CD8-positive, alpha-beta memory T cell (primary cell): ENCODE measurements around the gene CNIH4. TPM values are rescaled to one million over a fixed set of nuclear protein-coding genes. Genes with fewer than 3 reads are reported as not detected.
"Not testable (repeated sequence)": the region's sequence is repeated elsewhere in the genome, so short reads cannot be mapped to it uniquely, and the experiment has no call there.

Source experiments
- CTCF ChIA-PET: fragments of 350-600 bp; sonication (Branson Sonifier 250); formaldehyde crosslinking; loops from one replicate; lab custom pipeline; 2021; ENCODE audit warnings: antibody characterized with exemption; lab: Charles Lee
- POLR2A ChIA-PET: fragments of 350-600 bp; sonication (Branson Sonifier 250); formaldehyde crosslinking; loops from one replicate; lab custom pipeline; 2021; ENCODE audit warnings: antibody characterized with exemption; lab: Charles Lee
- DNase-seq, 5 donors: peaks; one replicate each; pipeline versions ENCODE4 v3.0.0 to v3.0.0-alpha.2; 2020 to 2022; ENCODE audit warnings: mixed read lengths in 1 of 5
- H3K27ac ChIP-seq: one replicate; pipeline ENCODE4 v1.7.0; 2013; ENCODE audit warnings: low read depth, mild to moderate bottlenecking, low read length, moderate library complexity
- H3K27me3 ChIP-seq: 2 replicates; pipeline ENCODE4 v1.7.0; 2013; ENCODE audit warnings: low read length, mild to moderate bottlenecking; ENCODE audit not compliant: insufficient read depth, poor library complexity, severe bottlenecking
- H3K36me3 ChIP-seq: 2 replicates; pipeline ENCODE4 v1.7.0; 2013; ENCODE audit warnings: mild to moderate bottlenecking, low read length, moderate library complexity; ENCODE audit not compliant: insufficient read depth
- H3K4me1 ChIP-seq: 2 replicates; pipeline ENCODE4 v1.7.0; 2013; ENCODE audit warnings: mild to moderate bottlenecking, low read length, moderate library complexity; ENCODE audit not compliant: insufficient read depth
- H3K4me3 ChIP-seq: 2 replicates; pipeline ENCODE4 v1.7.0; 2013; ENCODE audit warnings: mild to moderate bottlenecking, low read length
- H3K9me3 ChIP-seq: 2 replicates; pipeline ENCODE4 v1.7.0; 2013; ENCODE audit warnings: mild to moderate bottlenecking, low read length
- H3K27ac Mint-ChIP-seq, 8 donors: one replicate each; pipeline ENCODE4 v1.8.0; 2020 to 2021; ENCODE audit warnings: mixed read lengths in 8 of 8, mild to moderate bottlenecking in 6 of 8, inconsistent platforms in 3 of 8, moderate library complexity in 3 of 8
- H3K27me3 Mint-ChIP-seq, 2 donors: one replicate each; pipeline ENCODE4 v1.8.0; 2020 to 2021; ENCODE audit warnings: mixed read lengths in 2 of 2, mild to moderate bottlenecking in 1 of 2, moderate library complexity in 1 of 2
- H3K36me3 Mint-ChIP-seq, 3 donors: one replicate each; pipeline ENCODE4 v1.8.0; 2020 to 2021; ENCODE audit warnings: mixed read lengths in 3 of 3, inconsistent platforms in 1 of 3, mild to moderate bottlenecking in 1 of 3
- H3K4me1 Mint-ChIP-seq, 3 donors: one replicate each; pipeline ENCODE4 v1.8.0; 2020 to 2021; ENCODE audit warnings: mixed read lengths in 3 of 3, inconsistent platforms in 1 of 3, mild to moderate bottlenecking in 1 of 3
- H3K4me3 Mint-ChIP-seq, 7 donors: one replicate each; pipeline ENCODE4 v1.8.0; 2020 to 2021; ENCODE audit warnings: mixed read lengths in 7 of 7, mild to moderate bottlenecking in 6 of 7, moderate library complexity in 4 of 7, inconsistent platforms in 2 of 7
- H3K9me3 Mint-ChIP-seq, 5 donors: one replicate each; pipeline ENCODE4 v1.8.0; 2020 to 2022; ENCODE audit warnings: mixed read lengths in 5 of 5, mild to moderate bottlenecking in 3 of 5, moderate library complexity in 2 of 5, inconsistent platforms in 1 of 5
- polyA plus RNA-seq: library from polyadenylated mRNA; unstranded; fragments of 300-500 nt; fragmentation: Illumina TruSeq; gene quantifications from one replicate; pipeline ENCODE4 v1.2.3, GENCODE V29; 2021
- total RNA-seq, 2 experiments: library from RNA; stranded (reverse); gene quantifications; one replicate each; pipeline ENCODE4 v1.2.3, GENCODE V29; 2021

The CNIH4 gene
- total and polyA plus RNA-seq, 3 experiments from 2014 or later = 45.7 to 53.9 (median 49.3) TPM

GRCh38 chr1:224406216-224406615, 49.5 kb downstream of the CNIH4 start:
- Mint-ChIP-seq H3K36me3 (peaks cover 0 to 80% (median 16%) of the 10 kb centered on the region in 3 donors), H3K27me3 (no peaks in the 10 kb centered on the region), H3K4me3 (no peak overlapping the region), H3K4me1 (peaks cover 30 to 54% (median 54%) of the 10 kb centered on the region in 3 donors), H3K9me3 (no peaks in the 10 kb centered on the region), H3K27ac (peak overlapping the region in 7 of 8 donors; percentile 9 to 73 (median 60))
- Histone ChIP-seq H3K9me3 (no peaks in the 10 kb centered on the region), H3K27ac (no peak overlapping the region), H3K4me1 (peaks cover 6% of the 10 kb centered on the region), H3K36me3 (peaks cover 30% of the 10 kb centered on the region), H3K4me3 (no peak overlapping the region), H3K27me3 (no peaks in the 10 kb centered on the region)
- POLR2A ChIA-PET = no interaction called here
- CTCF ChIA-PET = no interaction called here
- DNase-seq = no peak

DNA sequence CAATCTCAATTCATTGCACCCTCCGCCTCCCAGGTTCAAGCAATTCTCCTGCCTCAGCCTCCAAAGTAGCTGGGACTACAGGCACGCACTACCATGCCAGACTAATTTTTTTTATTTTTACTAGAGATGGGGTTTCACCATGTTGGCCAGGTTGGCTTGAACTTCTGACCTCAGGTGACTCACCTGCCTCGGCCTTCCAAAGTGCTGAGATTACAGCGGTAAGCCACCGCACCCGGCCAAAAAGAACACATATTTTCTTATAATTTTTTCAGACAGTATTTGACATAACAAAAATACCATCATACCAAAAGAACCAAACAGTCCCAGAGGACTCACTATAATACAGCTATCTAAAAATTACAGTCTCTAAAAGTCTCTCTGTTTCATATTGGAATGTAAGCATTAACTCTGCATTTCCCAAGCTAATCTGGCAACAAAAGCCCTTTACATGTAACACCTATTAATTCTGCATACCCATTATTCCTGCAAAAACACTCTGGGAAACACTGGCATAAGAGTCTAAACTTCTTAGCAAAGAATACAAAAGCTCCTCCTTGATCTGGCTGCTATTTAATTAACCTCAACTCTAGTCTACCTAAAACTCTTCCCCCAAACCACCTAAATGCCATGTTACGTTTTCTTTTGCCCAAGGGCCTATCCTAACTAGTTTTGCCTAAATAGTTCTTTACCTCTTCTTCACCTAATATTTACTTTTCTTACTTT, 51.1 kb downstream of the CNIH4 start:
- ChIA-PET CTCF (no interaction called here), POLR2A (no interaction called here)
- peaks cover 32 to 55% (median 53%) of the 10 kb centered on the region in 3 donors for H3K4me1 Mint-ChIP-seq
- no peak overlapping the region for H3K4me3 ChIP-seq
- no peaks in the 10 kb centered on the region for H3K9me3 Mint-ChIP-seq
- no peaks in the 10 kb centered on the region for H3K27me3 ChIP-seq
- DNase-seq = no peak
- peak overlapping the region in 5 of 8 donors; percentile 1 to 45 (median 16) for H3K27ac Mint-ChIP-seq
- H3K36me3 ChIP-seq = peaks cover 27% of the 10 kb centered on the region
- H3K9me3 ChIP-seq = no peaks in the 10 kb centered on the region
- peaks cover 0 to 79% (median 16%) of the 10 kb centered on the region in 3 donors for H3K36me3 Mint-ChIP-seq
- no peak overlapping the region for H3K4me3 Mint-ChIP-seq
- H3K27me3 Mint-ChIP-seq = no peaks in the 10 kb centered on the region
- no peaks in the 10 kb centered on the region for H3K4me1 ChIP-seq
- no peak overlapping the region for H3K27ac ChIP-seq

GRCh38 chr1:224408294-224408590, 51.6 kb downstream of the CNIH4 start:
- no peak for DNase-seq
- CTCF ChIA-PET = no interaction called here
- peak overlapping the region in 4 of 8 donors; percentile 1 to 45 (median 28) for H3K27ac Mint-ChIP-seq
- Histone ChIP-seq H3K4me3 (no peak overlapping the region), H3K9me3 (no peaks in the 10 kb centered on the region), H3K36me3 (peaks cover 27% of the 10 kb centered on the region), H3K4me1 (no peaks in the 10 kb centered on the region), H3K27ac (no peak overlapping the region), H3K27me3 (no peaks in the 10 kb centered on the region)
- POLR2A ChIA-PET = no interaction called here
- no peaks in the 10 kb centered on the region for H3K9me3 Mint-ChIP-seq
- H3K4me1 Mint-ChIP-seq = peaks cover 33 to 55% (median 52%) of the 10 kb centered on the region in 3 donors
- H3K4me3 Mint-ChIP-seq = no peak overlapping the region
- H3K27me3 Mint-ChIP-seq = no peaks in the 10 kb centered on the region
- H3K36me3 Mint-ChIP-seq = peaks cover 0 to 80% (median 16%) of the 10 kb centered on the region in 3 donors

DNA sequence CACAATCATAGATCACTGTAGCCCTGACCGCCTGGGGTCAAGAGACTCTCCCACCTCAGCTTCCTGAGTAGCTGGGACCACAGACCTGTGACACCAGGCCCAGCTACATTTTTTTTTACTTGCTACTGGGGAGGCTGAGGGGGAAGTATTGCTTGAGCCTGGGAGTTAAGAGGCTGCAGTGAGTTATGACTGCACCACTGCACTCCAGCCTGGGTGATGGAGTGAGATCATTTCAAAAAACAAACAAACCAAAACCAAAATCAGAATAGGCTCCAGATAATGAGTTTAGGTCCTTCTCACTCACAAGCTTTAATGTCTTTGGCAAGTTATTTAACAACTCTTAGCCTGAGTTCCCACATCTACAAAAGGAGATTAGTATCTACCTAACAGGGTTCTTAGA, 55.1 kb downstream of the CNIH4 start:
- Mint-ChIP-seq H3K27me3 (no peaks in the 10 kb centered on the region), H3K27ac (peak overlapping the region in 6 of 8 donors; percentile 34 to 88 (median 54))

GRCh38 chr1:224420106-224420505, 63.4 kb downstream of the CNIH4 start:
- peaks cover 34 to 46% (median 45%) of the 10 kb centered on the region in 3 donors for H3K4me1 Mint-ChIP-seq
- H3K36me3 Mint-ChIP-seq = peaks cover 4 to 86% (median 37%) of the 10 kb centered on the region in 3 donors
- DNase-seq = no peak
- no peak overlapping the region for H3K4me3 Mint-ChIP-seq
- H3K9me3 Mint-ChIP-seq = no peaks in the 10 kb centered on the region
- Histone ChIP-seq H3K27me3 (no peaks in the 10 kb centered on the region), H3K4me3 (no peak overlapping the region), H3K36me3 (peaks cover 67% of the 10 kb centered on the region), H3K27ac (no peak overlapping the region), H3K4me1 (no peaks in the 10 kb centered on the region), H3K9me3 (no peaks in the 10 kb centered on the region)
- ChIA-PET POLR2A (no interaction called here), CTCF (interaction anchor here (1.4 kb wide), 1 partner anchor 13 kb away, joined by 3 read pairs; no protein-coding TSS in a partner anchor)
- no peaks in the 10 kb centered on the region for H3K27me3 Mint-ChIP-seq
- no peak overlapping the region for H3K27ac Mint-ChIP-seq

More for the DNA sequence above, 55.1 kb downstream of the CNIH4 start:
- Histone ChIP-seq H3K4me3 (no peak overlapping the region), H3K36me3 (peaks cover 23% of the 10 kb centered on the region), H3K4me1 (no peaks in the 10 kb centered on the region), H3K27ac (no peak overlapping the region), H3K27me3 (no peaks in the 10 kb centered on the region), H3K9me3 (no peaks in the 10 kb centered on the region)
- Mint-ChIP-seq H3K4me3 (no peak overlapping the region), H3K9me3 (no peaks in the 10 kb centered on the region), H3K36me3 (peaks cover 0 to 69% (median 10%) of the 10 kb centered on the region in 3 donors), H3K4me1 (peaks cover 26 to 44% (median 38%) of the 10 kb centered on the region in 3 donors)
- POLR2A ChIA-PET = no interaction called here
- DNase-seq = no peak
- CTCF ChIA-PET = interaction anchor here (1.5 kb wide), 1 partner anchor 46 kb away, joined by 6 read pairs; no protein-coding TSS in a partner anchor

- H3K4me3 ChIP-seq = no peak overlapping the region
- CTCF ChIA-PET = interaction anchor here (1.0 kb wide), 1 partner anchor 32 kb away, joined by 5 read pairs; no protein-coding TSS in a partner anchor
- H3K27ac Mint-ChIP-seq = peak overlapping the region in 5 of 8 donors; percentile 14 to 50 (median 48)
- H3K36me3 ChIP-seq = peaks cover 28% of the 10 kb centered on the region
- no peaks in the 10 kb centered on the region for H3K9me3 Mint-ChIP-seq
- H3K9me3 ChIP-seq = no peaks in the 10 kb centered on the region
- peaks cover 10% of the 10 kb centered on the region for H3K4me1 ChIP-seq
- POLR2A ChIA-PET = no interaction called here
- peaks cover 0 to 75% (median 18%) of the 10 kb centered on the region in 3 donors for H3K36me3 Mint-ChIP-seq
- no peaks in the 10 kb centered on the region for H3K27me3 Mint-ChIP-seq
- H3K4me3 Mint-ChIP-seq = peak overlapping the region in 3 of 7 donors; percentile 8 to 36 (median 21)
- no peak for DNase-seq
- no peaks in the 10 kb centered on the region for H3K27me3 ChIP-seq
- H3K27ac ChIP-seq = no peak overlapping the region
- peaks cover 47 to 74% (median 67%) of the 10 kb centered on the region in 3 donors for H3K4me1 Mint-ChIP-seq
Observed at GRCh38 chr1:224425279-224425884, 68.7 kb downstream of the CNIH4 start.

- H3K4me3 Mint-ChIP-seq = peak overlapping the region in 1 of 7 donors; percentile 0
- DNase-seq, H3K27me3 ChIP-seq, H3K9me3 Mint-ChIP-seq, H3K27me3 Mint-ChIP-seq, POLR2A ChIA-PET, H3K27ac ChIP-seq, H3K9me3 ChIP-seq, CTCF ChIA-PET, H3K4me3 ChIP-seq: not testable (repeated sequence)
- H3K27ac Mint-ChIP-seq = peak overlapping the region in 1 of 8 donors; percentile 32
- H3K4me1 Mint-ChIP-seq = peaks cover 55 to 83% (median 77%) of the 10 kb centered on the region in 3 donors
- Histone ChIP-seq H3K4me1 (peaks cover 25% of the 10 kb centered on the region), H3K36me3 (peaks cover 20% of the 10 kb centered on the region)
- H3K36me3 Mint-ChIP-seq = peaks cover 0 to 76% (median 17%) of the 10 kb centered on the region in 3 donors
Observed at GRCh38 chr1:224426869-224427268, 70.2 kb downstream of the CNIH4 start.

GRCh38 chr1:224427346-224427745, 70.7 kb downstream of the CNIH4 start:
- POLR2A ChIA-PET = no interaction called here
- no peak overlapping the region for H3K27ac ChIP-seq
- H3K4me3 ChIP-seq = no peak overlapping the region
- H3K4me3 Mint-ChIP-seq = peak overlapping the region in 3 of 7 donors; percentile 0 to 31 (median 2)
- peak overlapping the region in 2 of 8 donors; percentile 44 to 62 for H3K27ac Mint-ChIP-seq
- no peaks in the 10 kb centered on the region for H3K9me3 Mint-ChIP-seq
- CTCF ChIA-PET = no interaction called here
- H3K9me3 ChIP-seq = no peaks in the 10 kb centered on the region
- H3K27me3 ChIP-seq = no peaks in the 10 kb centered on the region
- H3K36me3 Mint-ChIP-seq = peaks cover 0 to 74% (median 13%) of the 10 kb centered on the region in 3 donors
- peaks cover 29% of the 10 kb centered on the region for H3K4me1 ChIP-seq
- H3K36me3 ChIP-seq = peaks cover 15% of the 10 kb centered on the region
- DNase-seq = no peak
- peaks cover 56 to 84% (median 77%) of the 10 kb centered on the region in 3 donors for H3K4me1 Mint-ChIP-seq
- H3K27me3 Mint-ChIP-seq = no peaks in the 10 kb centered on the region
